Upper lobe of left lung (tissue), 4 donors: ENCODE measurements around the gene CTSL.

Experiments used
- CTCF ChIP-seq, 6 experiments: fragments of 450-650 bp in 4 of 6; fragments of 200-600 bp in 2 of 6; sonication (generic) in 2 of 6; IDR thresholded peaks; one replicate each; pipeline ENCODE4 v1.5.1; 2016 to 2019; ENCODE audit warnings: antibody characterized with exemption in 6 of 6
- POLR2AphosphoS5 ChIP-seq, 2 donors: sonication (generic); formaldehyde crosslinking; IDR thresholded peaks; one replicate each; pipeline ENCODE4 v1.5.1; 2017; ENCODE audit warnings: antibody characterized with exemption in 2 of 2

DNA sequence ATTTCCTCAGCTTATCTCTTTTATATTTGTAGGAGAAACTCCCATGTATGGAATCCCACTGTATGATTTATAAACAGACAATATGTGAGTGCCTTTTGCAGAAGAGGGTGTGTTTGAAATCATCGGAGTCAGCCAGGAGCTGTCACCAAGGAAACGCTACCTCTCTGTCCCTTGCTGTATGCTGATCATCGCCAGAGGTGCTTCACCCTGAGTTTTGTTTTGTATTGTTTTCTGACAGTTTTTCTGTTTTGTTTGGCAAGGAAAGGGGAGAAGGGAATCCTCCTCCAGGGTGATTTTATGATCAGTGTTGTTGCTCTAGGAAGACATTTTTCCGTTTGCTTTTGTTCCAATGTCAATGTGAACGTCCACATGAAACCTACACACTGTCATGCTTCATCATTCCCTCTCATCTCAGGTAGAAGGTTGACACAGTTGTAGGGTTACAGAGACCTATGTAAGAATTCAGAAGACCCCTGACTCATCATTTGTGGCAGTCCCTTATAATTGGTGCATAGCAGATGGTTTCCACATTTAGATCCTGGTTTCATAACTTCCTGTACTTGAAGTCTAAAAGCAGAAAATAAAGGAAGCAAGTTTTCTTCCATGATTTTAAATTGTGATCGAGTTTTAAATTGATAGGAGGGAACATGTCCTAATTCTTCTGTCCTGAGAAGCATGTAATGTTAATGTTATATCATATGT lies 18.0 kb upstream of the CTSL start:
- TF ChIP-seq POLR2AphosphoS5 (IDR thresholded peaks at IDR 0.05) (no peak), CTCF (IDR thresholded peaks at IDR 0.05) (no peak)
